ENCODE data around the gene KDM5A.

Gene KDM5A

GRCh38 chr12:271161-271560 is 118.0 kb downstream of the KDM5A start:
- DNase-seq = no peak

GRCh38 chr12:269191-269590 is 119.9 kb downstream of the KDM5A start:
- no peak for DNase-seq

GRCh38 chr12:268483-268840 is 120.7 kb downstream of the KDM5A start:
- no peak for DNase-seq

GRCh38 chr12:267581-268482 is 121.3 kb downstream of the KDM5A start:
- DNase-seq = no peak

- DNase-seq = no peak
Measured at GRCh38 chr12:265096-265495, 124.0 kb downstream of the KDM5A start.

GRCh38 chr12:264269-264668 is 124.9 kb downstream of the KDM5A start:
- no peak for DNase-seq

GRCh38 chr12:263574-263973 is 125.5 kb downstream of the KDM5A start:
- DNase-seq = no peak

GRCh38 chr12:262817-263216 is 126.3 kb downstream of the KDM5A start, which contains the start of gene SLC6A13:
Gene SLC6A13, minus strand, starts transcription at chr12:262836. Its CDS starts 2,784 bp downstream, at chr12:260052.
- DNase-seq = no peak

GRCh38 chr12:262113-262512 is 127.0 kb downstream of the KDM5A start:
- no peak for DNase-seq

GRCh38 chr12:257521-258321 is 131.4 kb downstream of the KDM5A start:
- DNase-seq = no peak

GRCh38 chr12:256958-257357 is 132.2 kb downstream of the KDM5A start:
- no peak for DNase-seq

- no peak for DNase-seq
Measured at GRCh38 chr12:256225-256624, 132.9 kb downstream of the KDM5A start.

GRCh38 chr12:254912-255311 is 134.2 kb downstream of the KDM5A start:
- no peak for DNase-seq

GRCh38 chr12:254039-254438 is 135.1 kb downstream of the KDM5A start:
- no peak for DNase-seq

GRCh38 chr12:253116-253831 is 135.8 kb downstream of the KDM5A start:
- DNase-seq = no peak

GRCh38 chr12:252636-253035 is 136.5 kb downstream of the KDM5A start:
- DNase-seq = no peak

- no peak for DNase-seq
Measured at GRCh38 chr12:247271-247670, 141.8 kb downstream of the KDM5A start.

GRCh38 chr12:243381-243780 is 145.7 kb downstream of the KDM5A start:
- no peak for DNase-seq

- no peak for DNase-seq
Measured at GRCh38 chr12:242496-242895, 146.6 kb downstream of the KDM5A start.

GRCh38 chr12:241266-241665 is 147.9 kb downstream of the KDM5A start:
- DNase-seq = no peak

- DNase-seq = no peak
Measured at GRCh38 chr12:240566-240965, 148.6 kb downstream of the KDM5A start.

- DNase-seq = no peak
Measured at GRCh38 chr12:238736-239398, 150.3 kb downstream of the KDM5A start.

- DNase-seq = no peak
Measured at GRCh38 chr12:238116-238515, 151.0 kb downstream of the KDM5A start.
